ENCODE results near the gene SEMA6C.
A peak's percentile ranks its signal among the peaks of the same experiment; 100 is the strongest.
"Not testable (repeated sequence)": the region's sequence is repeated elsewhere in the genome, so short reads cannot be mapped to it uniquely, and the experiment has no call there.

Gene SEMA6C

GRCh38 chr1:151130987-151131586 is 15.3 kb downstream of the SEMA6C start:
- peak overlapping the region; percentile 18; the same call in 1 of the 2 replicates for H3K4me3 ChIP-seq (ENCODE audit: low read length)
- TF ChIP-seq ZNF274 (IDR thresholded peaks at IDR 0.05; ENCODE audit: low read depth, low read length): no peak

- TF ChIP-seq ZNF274 (IDR thresholded peaks at IDR 0.05; ENCODE audit: low read depth, low read length): no peak
These were observed 17.6 kb downstream of the SEMA6C start for GRCh38 chr1:151128800-151129199.

GRCh38 chr1:151124763-151125403 is 21.5 kb downstream of the SEMA6C start:
- TF ChIP-seq ZNF274 (IDR thresholded peaks at IDR 0.05; ENCODE audit: low read depth, low read length): no peak

More at GRCh38 chr1:151128800-151129199, 17.6 kb downstream of the SEMA6C start:
- no peak overlapping the region for H3K4me3 ChIP-seq (ENCODE audit: low read length)

GRCh38 chr1:151113877-151114276 is 32.6 kb downstream of the SEMA6C start:
- TF ChIP-seq ZNF274 (IDR thresholded peaks at IDR 0.05; ENCODE audit: low read depth, low read length): no peak
- H3K4me3 ChIP-seq (ENCODE audit: low read length): no peak overlapping the region

More at GRCh38 chr1:151124763-151125403, 21.5 kb downstream of the SEMA6C start:
- H3K4me3 ChIP-seq (ENCODE audit: low read length): no peak overlapping the region

GRCh38 chr1:151108331-151108730 is 38.1 kb downstream of the SEMA6C start:
- TF ChIP-seq ZNF274 (IDR thresholded peaks at IDR 0.05; ENCODE audit: low read depth, low read length): no peak
- no peak overlapping the region for H3K4me3 ChIP-seq (ENCODE audit: low read length)

- H3K4me3 ChIP-seq (ENCODE audit: low read length): no peak overlapping the region
- no peak for TF ChIP-seq ZNF274 (IDR thresholded peaks at IDR 0.05; ENCODE audit: low read depth, low read length)
These were observed 39.5 kb downstream of the SEMA6C start for GRCh38 chr1:151106894-151107293.

- H3K4me3 ChIP-seq (ENCODE audit: low read length): no peak overlapping the region
- no peak for TF ChIP-seq ZNF274 (IDR thresholded peaks at IDR 0.05; ENCODE audit: low read depth, low read length)
These were observed 41.8 kb downstream of the SEMA6C start for GRCh38 chr1:151104630-151105029.

- no peak for TF ChIP-seq ZNF274 (IDR thresholded peaks at IDR 0.05; ENCODE audit: low read depth, low read length)
- H3K4me3 ChIP-seq (ENCODE audit: low read length): no peak overlapping the region
These were observed 48.3 kb downstream of the SEMA6C start for GRCh38 chr1:151098126-151098525.

- H3K4me3 ChIP-seq (ENCODE audit: low read length): not testable (repeated sequence)
These were observed 49.0 kb downstream of the SEMA6C start for GRCh38 chr1:151097426-151097825.

GRCh38 chr1:151085953-151086559 is 60.4 kb downstream of the SEMA6C start:
- no peak for TF ChIP-seq ZNF274 (IDR thresholded peaks at IDR 0.05; ENCODE audit: low read depth, low read length)
- H3K4me3 ChIP-seq (ENCODE audit: low read length): no peak overlapping the region

Measured in GM08714 (cell line).